Neural progenitor cell (in vitro differentiated cells): Measurements from ENCODE around the gene PDE1A. TPM values are rescaled to one million over a fixed set of nuclear protein-coding genes. Genes with fewer than 3 reads are reported as not detected.

Source experiments
- DNase-seq: peaks from one replicate; pipeline ENCODE4 v3.0.0-alpha.2; 2016; ENCODE audit warnings: low spot score
- H2AFZ ChIP-seq: fragments of 200-600 bp; sonication (generic); replicated peaks from 2 replicates; pipeline ENCODE4 v1.6.1; 2016; ENCODE audit warnings: antibody characterized with exemption
- H3F3A ChIP-seq: fragments of 200-600 bp; sonication (generic); 2 replicates; pipeline ENCODE4 v1.6.1; 2016; ENCODE audit warnings: antibody characterized with exemption, low read depth
- H3K27ac ChIP-seq: fragments of 200-600 bp; sonication (generic); 2 replicates; pipeline ENCODE4 v1.5.1; 2016; ENCODE audit warnings: mild to moderate bottlenecking
- H3K27me3 ChIP-seq: fragments of 200-600 bp; sonication (generic); 2 replicates; pipeline ENCODE4 v1.6.1; 2016; ENCODE audit warnings: mild to moderate bottlenecking, moderate library complexity
- H3K36me3 ChIP-seq: fragments of 200-600 bp; sonication (generic); 2 replicates; pipeline ENCODE4 v1.5.1; 2016
- H3K4me1 ChIP-seq: fragments of 200-600 bp; sonication (generic); 2 replicates; pipeline ENCODE4 v1.6.1; 2016; ENCODE audit warnings: mixed run types
- H3K4me2 ChIP-seq: fragments of 200-600 bp; sonication (generic); 2 replicates; pipeline ENCODE4 v1.6.1; 2016
- H3K4me3 ChIP-seq: fragments of 200-600 bp; sonication (generic); 2 replicates; pipeline ENCODE4 v1.5.1; 2016
- H3K79me2 ChIP-seq: fragments of 200-600 bp; sonication (generic); 2 replicates; pipeline ENCODE4 v1.6.1; 2016; ENCODE audit warnings: low read depth
- H3K9ac ChIP-seq: fragments of 200-600 bp; sonication (generic); 2 replicates; pipeline ENCODE4 v1.6.1; 2016
- H3K9me3 ChIP-seq: fragments of 200-600 bp; sonication (generic); 2 replicates; pipeline ENCODE4 v1.5.1; 2016; ENCODE audit warnings: low read depth
- H4K20me1 ChIP-seq: fragments of 200-600 bp; sonication (generic); 2 replicates; pipeline ENCODE4 v1.6.1; 2016; ENCODE audit warnings: low read depth
- H3K27ac Mint-ChIP-seq: 3 replicates; pipeline ENCODE4 v1.8.0; 2021; ENCODE audit warnings: mixed read lengths
- H3K27me3 Mint-ChIP-seq: 2 replicates; pipeline ENCODE4 v1.8.0; 2022; ENCODE audit warnings: low read depth, mild to moderate bottlenecking, inconsistent platforms, moderate library complexity, mixed read lengths; ENCODE audit not compliant: insufficient read depth
- H3K36me3 Mint-ChIP-seq: 3 replicates; pipeline ENCODE4 v1.8.0; 2021; ENCODE audit warnings: mixed read lengths
- H3K4me1 Mint-ChIP-seq: 3 replicates; pipeline ENCODE4 v1.8.0; 2021; ENCODE audit warnings: mixed read lengths
- H3K4me3 Mint-ChIP-seq: 3 replicates; pipeline ENCODE4 v1.8.0; 2021; ENCODE audit warnings: mild to moderate bottlenecking, moderate library complexity, mixed read lengths
- H3K9me3 Mint-ChIP-seq: 3 replicates; pipeline ENCODE4 v1.8.0; 2020; ENCODE audit warnings: mixed read lengths
- CTCF ChIP-seq: fragments of 200-600 bp; sonication (generic); IDR thresholded peaks from 2 replicates; pipeline ENCODE4 v1.5.1; 2017; ENCODE audit warnings: antibody characterized with exemption, mild to moderate bottlenecking
- EZH2 ChIP-seq: fragments of 200-600 bp; sonication (generic); IDR thresholded peaks from 2 replicates; pipeline ENCODE4 v1.6.1; 2017; ENCODE audit warnings: antibody characterized with exemption, mild to moderate bottlenecking, moderate library complexity
- EZH2phosphoT487 ChIP-seq: fragments of 200-600 bp; sonication (generic); IDR thresholded peaks from 2 replicates; pipeline ENCODE4 v1.6.1; 2017; ENCODE audit warnings: antibody characterized with exemption
- small RNA-seq: library from RNA; depleted of rRNA; stranded (forward); fragments of <200 nt; gene quantifications from one replicate; pipeline ENCODE3, GENCODE V24; 2015
- total RNA-seq: library from RNA; depleted of rRNA; stranded (reverse); fragments of >200 nt; gene quantifications from 2 replicates; pipeline ENCODE4 v1.2.3, GENCODE V29; 2015; ENCODE audit warnings: low replicate concordance

PDE1A gene
- total RNA-seq, 1 donor from 2014 or later = not detected

DNA sequence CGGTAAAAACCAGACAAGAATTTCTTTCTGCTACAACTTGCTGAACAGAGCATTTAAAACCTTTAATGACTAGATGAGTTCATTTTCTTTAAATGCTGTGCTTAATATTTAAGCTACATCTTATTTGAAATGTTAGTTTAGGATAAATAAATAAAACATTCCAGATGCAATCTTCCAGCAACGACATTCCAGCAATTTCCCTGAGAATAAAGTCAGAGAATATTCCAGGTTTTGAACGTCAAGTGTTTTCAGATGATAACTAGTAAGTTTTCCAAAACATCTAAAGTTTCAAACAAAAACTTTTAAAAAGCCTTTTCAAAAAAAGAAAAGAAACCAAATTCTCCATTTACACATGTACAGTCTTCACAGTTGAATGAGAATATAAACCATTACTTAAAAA lies 336.4 kb downstream of the PDE1A start:
- no peaks in the 10 kb centered on the region for H3K36me3 Mint-ChIP-seq
- H3K9me3 Mint-ChIP-seq = no peaks in the 10 kb centered on the region
- TF ChIP-seq EZH2 (no peak), EZH2phosphoT487 (no peak), CTCF (no peak)
- Histone ChIP-seq H3K27me3 (no peaks in the 10 kb centered on the region), H4K20me1 (no peaks in the 10 kb centered on the region), H3K79me2 (no peaks in the 10 kb centered on the region), H3K4me3 (no peak overlapping the region), H3K9me3 (no peaks in the 10 kb centered on the region), H3K36me3 (no peaks in the 10 kb centered on the region), H2AFZ (no peak overlapping the region), H3K9ac (no peak overlapping the region), H3K27ac (no peak overlapping the region), H3K4me1 (peaks cover 9% of the 10 kb centered on the region), H3F3A (no peaks in the 10 kb centered on the region), H3K4me2 (no peak overlapping the region)
- no peak overlapping the region for H3K4me3 Mint-ChIP-seq
- H3K27ac Mint-ChIP-seq = no peak overlapping the region
- H3K27me3 Mint-ChIP-seq = no peaks in the 10 kb centered on the region
- no peak for DNase-seq
- H3K4me1 Mint-ChIP-seq = peaks cover 11% of the 10 kb centered on the region

Small RNA genes lying within 50 kb of the gene (small RNA-seq; reads per million reads assigned to genes)
- gene RN7SL267P = not detected
